Measurements from ENCODE around the gene NRL. TPM values are rescaled to one million over a fixed set of nuclear protein-coding genes. Genes with fewer than 3 reads are reported as not detected.

NRL gene
- total RNA-seq, 1 donor from 2014 or later, result 1.9 TPM

- peaks cover 26% of the 10 kb centered on the region for H3K4me1 Mint-ChIP-seq (ENCODE audit: unreplicated experiment)
- TF ChIP-seq CTCF (IDR thresholded peaks at IDR 0.05), result no peak
- H3K9me3 Mint-ChIP-seq (ENCODE audit: unreplicated experiment), result no peaks in the 10 kb centered on the region
- no peaks in the 10 kb centered on the region for H3K27me3 Mint-ChIP-seq (ENCODE audit: unreplicated experiment)
- DNase-seq (ENCODE audit: extremely low spot score, unreplicated experiment), result no peak
- H3K27ac Mint-ChIP-seq (ENCODE audit: unreplicated experiment), result peak overlapping the region; percentile 66
- H3K36me3 Mint-ChIP-seq (ENCODE audit: unreplicated experiment), result peaks cover 19% of the 10 kb centered on the region
- H3K4me3 Mint-ChIP-seq (ENCODE audit: unreplicated experiment), result peak overlapping the region; percentile 79
Measured at GRCh38 chr14:24135584-24135833, 20.8 kb upstream of the NRL start.

- no peak overlapping the region for H3K4me3 Mint-ChIP-seq (ENCODE audit: unreplicated experiment)
- H3K9me3 Mint-ChIP-seq (ENCODE audit: unreplicated experiment), result no peaks in the 10 kb centered on the region
- H3K4me1 Mint-ChIP-seq (ENCODE audit: unreplicated experiment), result peaks cover 12% of the 10 kb centered on the region
- DNase-seq (ENCODE audit: extremely low spot score, unreplicated experiment), result no peak
- H3K27ac Mint-ChIP-seq (ENCODE audit: unreplicated experiment), result no peak overlapping the region
- H3K27me3 Mint-ChIP-seq (ENCODE audit: unreplicated experiment), result no peaks in the 10 kb centered on the region
- TF ChIP-seq CTCF (IDR thresholded peaks at IDR 0.05), result no peak
- H3K36me3 Mint-ChIP-seq (ENCODE audit: unreplicated experiment), result peaks cover 13% of the 10 kb centered on the region
Measured at GRCh38 chr14:24133735-24134134, 19.0 kb upstream of the NRL start.

GRCh38 chr14:24132976-24133375 lies 18.2 kb upstream of the NRL start:
- H3K4me1 Mint-ChIP-seq (ENCODE audit: unreplicated experiment), result peaks cover 12% of the 10 kb centered on the region
- no peak for DNase-seq (ENCODE audit: extremely low spot score, unreplicated experiment)
- no peak overlapping the region for H3K27ac Mint-ChIP-seq (ENCODE audit: unreplicated experiment)

GRCh38 chr14:24132061-24132685 lies 17.4 kb upstream of the NRL start:
- no peaks in the 10 kb centered on the region for H3K27me3 Mint-ChIP-seq (ENCODE audit: unreplicated experiment)
- peaks cover 1% of the 10 kb centered on the region for H3K36me3 Mint-ChIP-seq (ENCODE audit: unreplicated experiment)
- no peaks in the 10 kb centered on the region for H3K9me3 Mint-ChIP-seq (ENCODE audit: unreplicated experiment)
- peaks cover 11% of the 10 kb centered on the region for H3K4me1 Mint-ChIP-seq (ENCODE audit: unreplicated experiment)
- no peak for DNase-seq (ENCODE audit: extremely low spot score, unreplicated experiment)
- no peak overlapping the region for H3K27ac Mint-ChIP-seq (ENCODE audit: unreplicated experiment)
- H3K4me3 Mint-ChIP-seq (ENCODE audit: unreplicated experiment), result no peak overlapping the region
- no peak for TF ChIP-seq CTCF (IDR thresholded peaks at IDR 0.05)

More at GRCh38 chr14:24132976-24133375, 18.2 kb upstream of the NRL start:
- no peaks in the 10 kb centered on the region for H3K9me3 Mint-ChIP-seq (ENCODE audit: unreplicated experiment)
- H3K36me3 Mint-ChIP-seq (ENCODE audit: unreplicated experiment), result peaks cover 6% of the 10 kb centered on the region
- H3K27me3 Mint-ChIP-seq (ENCODE audit: unreplicated experiment), result no peaks in the 10 kb centered on the region
- H3K4me3 Mint-ChIP-seq (ENCODE audit: unreplicated experiment), result no peak overlapping the region
- no peak for TF ChIP-seq CTCF (IDR thresholded peaks at IDR 0.05)

- peaks cover 5% of the 10 kb centered on the region for H3K4me1 Mint-ChIP-seq (ENCODE audit: unreplicated experiment)
- H3K9me3 Mint-ChIP-seq (ENCODE audit: unreplicated experiment), result no peaks in the 10 kb centered on the region
- no peaks in the 10 kb centered on the region for H3K27me3 Mint-ChIP-seq (ENCODE audit: unreplicated experiment)
- no peak overlapping the region for H3K27ac Mint-ChIP-seq (ENCODE audit: unreplicated experiment)
- no peak overlapping the region for H3K4me3 Mint-ChIP-seq (ENCODE audit: unreplicated experiment)
- DNase-seq (ENCODE audit: extremely low spot score, unreplicated experiment), result no peak
- no peak for TF ChIP-seq CTCF (IDR thresholded peaks at IDR 0.05)
- no peaks in the 10 kb centered on the region for H3K36me3 Mint-ChIP-seq (ENCODE audit: unreplicated experiment)
Measured at GRCh38 chr14:24131549-24131966, 16.8 kb upstream of the NRL start.

All from osteocyte (in vitro differentiated cells).